Measurements from ENCODE around the gene ELMOD3.
A peak's percentile ranks its signal among the peaks of the same experiment; 100 is the strongest.
"Not testable (repeated sequence)": the region's sequence is repeated elsewhere in the genome, so short reads cannot be mapped to it uniquely, and the experiment has no call there.

Gene ELMOD3

DNA sequence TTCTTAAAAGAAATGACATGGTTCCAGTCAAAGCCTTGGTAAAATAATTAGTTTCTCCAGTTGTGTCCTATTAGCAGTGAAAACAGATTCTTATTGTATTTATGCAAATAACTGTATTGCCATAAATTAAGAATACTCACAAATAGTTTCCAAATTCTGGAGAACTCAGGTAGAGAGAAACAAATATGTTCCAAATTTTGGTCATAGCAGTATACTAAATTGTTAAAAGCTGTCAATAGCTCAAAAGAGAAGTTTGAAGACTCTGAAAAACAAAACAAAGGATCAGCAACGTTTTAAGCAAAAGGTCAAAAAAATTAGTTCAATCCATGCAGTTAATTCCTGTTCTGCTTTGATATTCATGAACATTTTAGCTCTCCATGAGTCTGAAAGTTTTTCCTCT lies 25.5 kb downstream of the ELMOD3 start:
- no peak for DNase-seq (ENCODE audit: low read depth in 2 of 2)
- H3K4me3 ChIP-seq (replicated peaks in 1 of 2; ENCODE audit: low read depth in 2 of 2, low read length in 2 of 2) = no peak overlapping the region
- TF ChIP-seq, protein P1, sequence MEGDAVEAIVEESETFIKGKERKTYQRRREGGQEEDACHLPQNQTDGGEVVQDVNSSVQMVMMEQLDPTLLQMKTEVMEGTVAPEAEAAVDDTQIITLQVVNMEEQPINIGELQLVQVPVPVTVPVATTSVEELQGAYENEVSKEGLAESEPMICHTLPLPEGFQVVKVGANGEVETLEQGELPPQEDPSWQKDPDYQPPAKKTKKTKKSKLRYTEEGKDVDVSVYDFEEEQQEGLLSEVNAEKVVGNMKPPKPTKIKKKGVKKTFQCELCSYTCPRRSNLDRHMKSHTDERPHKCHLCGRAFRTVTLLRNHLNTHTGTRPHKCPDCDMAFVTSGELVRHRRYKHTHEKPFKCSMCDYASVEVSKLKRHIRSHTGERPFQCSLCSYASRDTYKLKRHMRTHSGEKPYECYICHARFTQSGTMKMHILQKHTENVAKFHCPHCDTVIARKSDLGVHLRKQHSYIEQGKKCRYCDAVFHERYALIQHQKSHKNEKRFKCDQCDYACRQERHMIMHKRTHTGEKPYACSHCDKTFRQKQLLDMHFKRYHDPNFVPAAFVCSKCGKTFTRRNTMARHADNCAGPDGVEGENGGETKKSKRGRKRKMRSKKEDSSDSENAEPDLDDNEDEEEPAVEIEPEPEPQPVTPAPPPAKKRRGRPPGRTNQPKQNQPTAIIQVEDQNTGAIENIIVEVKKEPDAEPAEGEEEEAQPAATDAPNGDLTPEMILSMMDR (IDR thresholded peaks at IDR 0.05; ENCODE audit: low read depth, low read length) = no peak

DNA sequence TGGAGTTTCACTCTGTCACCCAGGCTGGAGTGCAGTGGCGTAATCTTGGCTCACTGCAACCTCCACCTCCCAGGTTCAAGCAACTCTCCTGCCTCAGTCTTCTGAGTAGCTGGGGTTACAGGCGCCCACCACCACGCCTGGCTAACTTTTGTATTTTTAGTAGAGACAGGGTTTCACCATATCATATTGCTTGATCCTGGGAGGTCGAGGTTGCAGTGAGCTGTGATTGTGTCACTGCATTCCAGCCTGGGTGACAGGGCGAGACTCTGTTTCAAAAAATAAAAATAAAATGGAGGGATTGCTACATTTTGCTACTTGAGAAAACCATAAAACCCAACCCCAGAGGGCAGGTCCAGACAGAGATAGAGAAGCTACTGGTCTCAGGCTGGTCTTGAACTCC lies 28.6 kb downstream of the ELMOD3 start:
- DNase-seq (ENCODE audit: low read depth in 2 of 2) = peak in 1 of 2 donors; percentile 42
- not testable (repeated sequence) for H3K4me3 ChIP-seq (replicated peaks in 1 of 2; ENCODE audit: low read depth in 2 of 2, low read length in 2 of 2)

DNA sequence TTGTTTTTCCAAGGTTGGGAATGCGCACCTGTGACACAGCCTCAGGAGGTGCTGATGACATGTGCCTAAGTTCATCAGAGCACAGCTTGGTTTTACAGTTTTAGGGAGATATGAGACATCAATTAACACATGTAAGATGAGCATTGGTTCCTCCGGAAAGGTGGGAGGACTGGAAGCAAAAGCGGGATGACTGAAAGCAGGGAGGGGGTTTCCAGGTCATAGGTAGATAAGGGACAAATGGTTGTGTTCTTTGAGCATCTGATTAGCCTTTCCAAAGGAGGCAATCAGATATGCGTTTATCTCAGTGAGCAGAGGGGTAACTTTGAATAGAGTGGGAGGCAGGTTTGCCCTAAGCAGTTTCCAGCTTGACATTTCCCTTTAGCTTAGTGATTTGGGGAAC lies 29.3 kb downstream of the ELMOD3 start:
- H3K4me3 ChIP-seq (replicated peaks in 1 of 2; ENCODE audit: low read depth in 2 of 2, low read length in 2 of 2) = no peak overlapping the region
- TF ChIP-seq, protein P1 (IDR thresholded peaks at IDR 0.05; ENCODE audit: low read depth, low read length) = no peak

DNA sequence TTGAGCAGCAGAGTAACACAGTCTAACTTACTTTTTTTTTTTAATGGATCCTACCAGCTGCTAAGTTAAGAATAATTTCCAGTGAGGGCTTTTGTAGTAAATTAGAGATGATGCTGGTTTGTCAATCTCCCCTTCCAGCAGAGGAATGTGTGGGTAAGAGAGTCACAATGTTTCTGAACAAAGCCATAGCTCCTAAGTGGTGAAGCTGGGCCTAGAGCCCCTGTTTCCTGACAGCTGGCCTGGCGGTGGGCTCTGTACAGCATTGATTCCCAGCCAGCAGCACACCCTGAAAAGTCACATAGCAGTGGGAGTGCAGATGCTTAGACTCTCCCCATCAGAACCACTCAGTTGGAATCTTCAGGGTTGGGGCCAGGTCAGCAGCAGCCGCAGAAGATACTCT lies 31.2 kb downstream of the ELMOD3 start:
- TF ChIP-seq, protein P1 (IDR thresholded peaks at IDR 0.05; ENCODE audit: low read depth, low read length) = no peak
- no peak overlapping the region for H3K4me3 ChIP-seq (replicated peaks in 1 of 2; ENCODE audit: low read depth in 2 of 2, low read length in 2 of 2)
- no peak for DNase-seq (ENCODE audit: low read depth in 2 of 2)

More for the DNA sequence above, 29.3 kb downstream of the ELMOD3 start:
- no peak for DNase-seq (ENCODE audit: low read depth in 2 of 2)

DNA sequence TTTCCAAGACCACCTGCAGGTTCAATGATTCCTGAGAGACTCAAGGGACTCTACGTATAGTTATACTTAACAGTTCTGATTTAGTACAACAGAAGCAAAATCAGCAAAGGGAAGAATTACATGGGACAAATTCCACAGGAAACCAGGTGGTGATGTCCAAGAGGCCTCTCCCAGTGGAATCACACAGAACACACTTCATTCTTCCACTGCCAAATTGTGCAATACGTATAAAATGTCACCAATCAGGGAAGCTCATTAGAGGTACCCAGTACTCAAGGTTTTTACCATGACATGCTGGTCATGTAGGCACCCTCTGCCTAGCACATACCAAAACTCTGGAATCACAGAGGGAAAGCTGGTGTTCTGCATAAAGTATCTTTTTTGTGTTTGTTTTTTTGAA lies 33.2 kb downstream of the ELMOD3 start:
- DNase-seq (ENCODE audit: low read depth in 2 of 2) = no peak
- TF ChIP-seq, protein P1 (IDR thresholded peaks at IDR 0.05; ENCODE audit: low read depth, low read length) = no peak
- H3K4me3 ChIP-seq (replicated peaks in 1 of 2; ENCODE audit: low read depth in 2 of 2, low read length in 2 of 2) = no peak overlapping the region

DNA sequence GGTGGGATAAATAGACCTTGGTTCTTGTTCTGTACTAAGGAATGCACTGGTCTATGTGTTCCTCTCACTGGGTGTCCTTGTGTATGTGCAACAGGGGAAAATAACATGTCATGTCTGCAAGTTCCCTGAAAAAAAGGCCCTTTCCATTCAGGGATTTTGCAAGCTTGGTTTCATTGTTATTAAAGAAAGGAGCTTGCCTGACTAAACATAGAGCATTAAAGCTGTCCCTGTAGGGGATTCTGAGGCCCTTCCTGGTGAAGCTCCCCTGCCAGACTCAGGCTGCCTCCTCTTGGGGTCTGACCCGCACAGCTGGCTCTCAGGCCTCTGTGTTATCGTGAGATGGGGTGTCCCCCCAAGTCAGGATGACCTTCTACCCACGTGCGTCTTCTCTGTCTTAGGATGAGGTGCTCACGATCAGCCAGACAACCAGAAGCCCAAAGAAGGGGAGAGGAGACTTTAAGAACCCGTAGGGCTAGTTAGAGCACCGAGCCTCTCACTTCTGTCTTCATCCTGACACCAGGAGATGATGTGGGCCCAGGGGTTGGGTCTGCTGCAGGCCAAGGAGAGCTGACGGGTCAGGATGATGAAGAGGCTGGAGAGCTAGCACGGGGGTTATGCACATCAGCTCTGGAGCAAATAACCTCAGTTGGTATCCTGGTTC lies 34.4 kb downstream of the ELMOD3 start:
- TF ChIP-seq, protein P1 (IDR thresholded peaks at IDR 0.05; ENCODE audit: low read depth, low read length) = no peak
- no peak for DNase-seq (ENCODE audit: low read depth in 2 of 2)
- H3K4me3 ChIP-seq (replicated peaks in 1 of 2; ENCODE audit: low read depth in 2 of 2, low read length in 2 of 2) = no peak overlapping the region

DNA sequence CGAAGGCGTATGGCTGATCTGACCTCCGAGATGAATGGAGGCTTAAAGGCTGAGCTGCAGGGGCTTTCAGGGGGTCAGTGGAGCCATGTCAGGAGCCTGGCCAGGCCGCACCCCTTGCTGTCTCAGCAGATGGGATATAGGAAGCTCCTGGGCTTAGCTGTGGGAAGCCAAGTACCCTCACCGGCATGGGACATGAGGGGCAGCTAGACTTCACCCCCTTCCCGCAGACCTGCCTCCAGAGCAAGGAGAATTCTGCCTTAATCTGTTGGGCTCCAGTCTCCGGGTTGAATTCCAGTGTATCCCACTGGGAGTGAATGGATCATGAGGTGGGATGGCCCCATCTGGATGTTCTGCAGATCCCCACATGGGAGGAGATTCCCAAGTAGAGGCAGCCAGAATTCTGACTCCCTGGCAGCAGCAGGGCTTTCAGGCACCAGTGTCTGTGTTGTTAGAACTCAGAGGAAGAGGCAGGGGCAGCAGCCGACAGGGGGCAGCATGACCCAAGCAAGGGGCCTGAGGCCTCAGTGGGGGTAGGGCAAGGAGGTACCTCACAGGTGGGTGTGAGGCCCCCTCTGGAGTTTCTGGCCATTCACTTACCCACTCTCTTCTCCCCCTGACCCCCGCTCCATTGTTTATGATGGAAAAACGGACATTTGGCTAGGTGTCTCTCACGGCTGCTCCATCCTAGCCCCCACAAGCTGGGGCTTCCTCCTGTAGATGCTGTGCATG lies 36.5 kb downstream of the ELMOD3 start:
- DNase-seq (ENCODE audit: low read depth in 2 of 2) = peak; percentile 54 to 58
- no peak overlapping the region for H3K4me3 ChIP-seq (replicated peaks in 1 of 2; ENCODE audit: low read depth in 2 of 2, low read length in 2 of 2)
- TF ChIP-seq, protein P1 (IDR thresholded peaks at IDR 0.05; ENCODE audit: low read depth, low read length) = peak; percentile 77
